Right lobe of liver (tissue), 6 donors: ENCODE results near the gene SAXO1. TPM values are rescaled to one million over a fixed set of nuclear protein-coding genes. Genes with fewer than 3 reads are reported as not detected.

Experiments
- ATAC-seq, 4 donors: fragments of 200-7000 bp; cut with Tn5 transposase; one replicate each; pipeline ENCODE4 v1.9.1; 2020; ENCODE audit warnings: mild to moderate bottlenecking in 4 of 4, moderate library complexity in 4 of 4
- DNase-seq, 3 donors: peaks; one replicate each; pipeline ENCODE4 v3.0.0-alpha.2; 2020
- H3K27ac ChIP-seq, 3 donors: fragments of 200-600 bp; one replicate each; pipeline ENCODE4 v1.8.0; 2022
- H3K27me3 ChIP-seq, 2 donors: fragments of 200-600 bp; one replicate each; pipeline ENCODE4 v1.8.0; 2022
- H3K36me3 ChIP-seq, 4 donors: fragments of 200-600 bp; sonication (generic) in 1 of 4; one replicate each; pipeline versions ENCODE4 v1.5.1 to v1.8.0; 2017 to 2022; ENCODE audit warnings: control low read depth in 1 of 4
- H3K4me1 ChIP-seq, 4 donors: fragments of 200-600 bp; sonication (generic) in 1 of 4; one replicate each; pipeline versions ENCODE4 v1.5.1 to v1.8.0; 2017 to 2022; ENCODE audit warnings: control low read depth in 1 of 4
- H3K4me3 ChIP-seq, 3 donors: fragments of 200-600 bp; one replicate each; pipeline ENCODE4 v1.8.0; 2022
- H3K9me3 ChIP-seq, 4 donors: fragments of 200-600 bp; sonication (generic) in 1 of 4; one replicate each; pipeline versions ENCODE4 v1.5.1 to v1.8.0; 2017 to 2022; ENCODE audit warnings: control low read depth in 1 of 4
- POLR2A ChIP-seq: fragments of 450-650 bp; IDR thresholded peaks from one replicate; pipeline ENCODE4 v1.6.1; 2017; ENCODE audit warnings: antibody characterized with exemption, mild to moderate bottlenecking
- WGBS: methylation state at CpG from one replicate; pipeline ENCODE4 v1.1.6; 2018; ENCODE audit warnings: low coverage, low lambda C conversion rate; ENCODE audit not compliant: insufficient coverage; ENCODE audit errors: missing lambda C conversion rate; 5-methylcytosine and 5-hydroxymethylcytosine counted together
- intact Hi-C, 2 donors: fragments of 100-400 bp; cut with DNase I; formaldehyde crosslinking; loops; one replicate each; pipeline versions ENCODE4 v1.11.2 to v1.14.1; 2022
- total RNA-seq, 6 experiments: library from RNA; depleted of rRNA in 2 of 6; stranded (reverse); fragments of >200 nt in 2 of 6; fragmentation: NEBNext Ultra II Directional in 3 of 6; extraction: Animal tissue kit (Norgen Biotek cat#: 25700) in 3 of 6; gene quantifications; one replicate each; pipeline versions ENCODE4 v1.1.0 to v1.2.4, GENCODE V29; 2016 to 2023
- TF ChIP-seq, protein P1 (sequence below), 4 donors: fragments of 200-600 bp in 3 of 4; fragments of 450-650 bp in 1 of 4; IDR thresholded peaks; one replicate each; pipeline versions ENCODE4 v1.5.1 to v1.8.0; 2016 to 2022; ENCODE audit warnings: antibody characterized with exemption in 4 of 4, mild to moderate bottlenecking in 2 of 4
- donor health status: DM: no; HTN: yes; CAD: no.
- donor health status: DM: no; HTN: no; CAD: no.
- donor health status: DM: no; HTN: no; CAD: no.
- donor health status: DM: no; HTN: yes; CAD: no.
- donor health status: DM: no; HTN: yes; CAD: no.

SAXO1 gene
- total RNA-seq, 6 experiments from 2014 or later, result 0.15 TPM; not detected in 5

DNA sequence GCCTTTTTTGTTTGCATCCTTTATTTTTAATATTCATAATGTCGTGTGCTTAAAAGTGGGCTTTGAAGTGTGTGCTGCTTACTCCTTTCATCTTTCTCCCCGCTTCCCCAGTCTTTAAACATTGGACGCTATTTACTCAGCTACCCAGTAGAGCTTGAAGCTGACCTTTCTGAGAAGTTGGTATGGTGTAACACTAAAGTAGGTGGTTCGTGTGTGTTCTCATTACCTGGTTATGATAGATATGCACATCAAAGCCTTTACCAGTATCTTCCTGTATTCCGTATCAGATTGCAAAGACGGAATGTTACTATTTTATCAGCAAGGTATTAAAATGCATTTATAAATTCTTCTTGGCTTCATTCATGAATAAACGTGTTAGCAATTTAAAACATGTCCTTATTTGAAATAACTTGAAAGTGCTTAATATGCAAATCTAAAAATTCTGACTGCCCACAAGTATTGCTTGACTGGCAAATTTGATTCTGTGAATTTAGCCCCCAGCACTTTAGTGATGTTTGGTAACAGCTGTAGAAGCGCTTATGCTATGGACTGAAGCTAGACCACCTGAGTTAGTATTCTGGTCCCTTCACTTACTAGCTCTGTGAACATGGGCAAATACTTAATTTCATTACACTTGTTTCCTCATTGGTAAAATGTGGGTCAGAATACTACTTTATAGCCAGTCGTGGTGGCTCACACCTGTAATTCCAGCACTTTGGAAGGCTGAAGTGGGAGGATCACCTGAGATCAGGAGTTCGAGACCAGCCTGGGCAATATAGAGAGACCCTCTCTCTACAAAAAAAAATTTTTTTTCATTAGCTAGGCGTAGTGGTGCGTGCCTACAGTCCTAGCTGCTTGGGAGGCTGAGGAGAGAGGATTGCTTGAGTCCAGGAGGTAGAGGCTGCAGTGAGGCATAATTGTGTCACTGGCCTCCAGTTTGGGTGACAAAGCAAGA is 17.9 kb upstream of the SAXO1 start:
- peaks cover 0 to 24% (median 10%) of the 10 kb centered on the region in 4 donors for H3K4me1 ChIP-seq
- H3K27ac ChIP-seq, result peak overlapping the region in 1 of 3 donors; percentile 95
- intact Hi-C loops, result no loop called here
- 51% methylated on average over 11 of the region's 12 CpGs for WGBS
- no peak for TF ChIP-seq POLR2A
- TF ChIP-seq, protein P1, sequence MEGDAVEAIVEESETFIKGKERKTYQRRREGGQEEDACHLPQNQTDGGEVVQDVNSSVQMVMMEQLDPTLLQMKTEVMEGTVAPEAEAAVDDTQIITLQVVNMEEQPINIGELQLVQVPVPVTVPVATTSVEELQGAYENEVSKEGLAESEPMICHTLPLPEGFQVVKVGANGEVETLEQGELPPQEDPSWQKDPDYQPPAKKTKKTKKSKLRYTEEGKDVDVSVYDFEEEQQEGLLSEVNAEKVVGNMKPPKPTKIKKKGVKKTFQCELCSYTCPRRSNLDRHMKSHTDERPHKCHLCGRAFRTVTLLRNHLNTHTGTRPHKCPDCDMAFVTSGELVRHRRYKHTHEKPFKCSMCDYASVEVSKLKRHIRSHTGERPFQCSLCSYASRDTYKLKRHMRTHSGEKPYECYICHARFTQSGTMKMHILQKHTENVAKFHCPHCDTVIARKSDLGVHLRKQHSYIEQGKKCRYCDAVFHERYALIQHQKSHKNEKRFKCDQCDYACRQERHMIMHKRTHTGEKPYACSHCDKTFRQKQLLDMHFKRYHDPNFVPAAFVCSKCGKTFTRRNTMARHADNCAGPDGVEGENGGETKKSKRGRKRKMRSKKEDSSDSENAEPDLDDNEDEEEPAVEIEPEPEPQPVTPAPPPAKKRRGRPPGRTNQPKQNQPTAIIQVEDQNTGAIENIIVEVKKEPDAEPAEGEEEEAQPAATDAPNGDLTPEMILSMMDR (IDR thresholded peaks at IDR 0.05), result no peak
- no peak for DNase-seq
- peak overlapping the region; percentile 70 to 96 (median 80) for H3K4me3 ChIP-seq
- no peaks in the 10 kb centered on the region for H3K9me3 ChIP-seq
- H3K27me3 ChIP-seq, result no peaks in the 10 kb centered on the region
- ATAC-seq, result no peak
- no peaks in the 10 kb centered on the region for H3K36me3 ChIP-seq

- Histone ChIP-seq H3K36me3 (no peaks in the 10 kb centered on the region), H3K4me3 (peak overlapping the region; percentile 70 to 96 (median 80)), H3K27me3 (no peaks in the 10 kb centered on the region), H3K9me3 (no peaks in the 10 kb centered on the region), H3K4me1 (peaks cover 0 to 24% (median 10%) of the 10 kb centered on the region in 4 donors), H3K27ac (peak overlapping the region; percentile 83 to 95 (median 93))
- intact Hi-C loops, result no loop called here
- 5% methylated on average over 31 of the region's 33 CpGs for WGBS
- no peak for TF ChIP-seq POLR2A
- TF ChIP-seq, protein P1 (IDR thresholded peaks at IDR 0.05), result no peak
- DNase-seq (no peak), ATAC-seq (peak in 2 of 4 donors; percentile 2 to 4)
Measured at GRCh38 chr9:19049917-19050636, 17.1 kb upstream of the SAXO1 start.

DNA sequence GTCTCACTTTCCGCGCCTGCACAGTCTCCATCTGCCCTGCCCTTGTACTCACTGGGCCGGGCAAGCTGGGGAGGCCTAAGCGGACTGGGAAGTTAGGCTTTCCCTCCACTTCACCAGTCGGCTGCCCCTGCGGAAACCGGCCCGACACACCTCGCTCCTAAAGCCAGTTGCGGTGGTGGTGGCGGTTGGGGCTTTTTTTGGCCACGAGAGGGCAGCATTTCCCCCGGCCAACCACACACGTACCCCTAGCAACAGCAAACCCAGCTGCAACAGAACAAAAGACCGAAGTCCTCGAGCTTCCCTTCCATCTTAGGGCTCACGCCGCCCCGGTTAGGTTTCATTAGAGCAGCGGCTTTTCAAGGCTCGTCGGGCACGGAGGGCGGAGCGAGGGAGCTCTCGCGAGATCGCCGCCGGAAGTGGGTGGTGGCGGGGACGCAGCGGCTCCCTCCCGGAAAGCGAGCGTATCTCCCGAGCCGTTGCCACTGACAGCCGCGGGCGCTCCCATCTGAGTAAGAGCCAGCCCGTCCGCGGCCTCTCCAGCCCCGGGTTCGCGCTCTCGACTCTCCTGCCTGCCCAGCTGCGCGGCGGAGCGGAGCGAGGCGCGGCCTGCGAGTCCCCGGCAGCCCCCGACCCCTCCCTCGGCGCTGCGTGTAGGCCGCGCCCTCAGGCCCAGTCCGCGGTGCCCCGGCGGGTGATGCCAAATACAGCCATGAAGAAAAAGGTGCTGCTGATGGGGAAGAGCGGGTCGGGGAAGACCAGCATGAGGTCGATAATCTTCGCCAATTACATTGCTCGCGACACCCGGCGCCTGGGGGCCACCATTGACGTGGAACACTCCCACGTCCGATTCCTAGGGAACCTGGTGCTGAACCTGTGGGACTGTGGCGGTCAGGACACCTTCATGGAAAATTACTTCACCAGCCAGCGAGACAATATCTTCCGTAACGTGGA is 16.2 kb upstream of the SAXO1 start, which contains the start of gene RRAGA:
RRAGA (plus strand) TSS at position 462 of the 951 bp plus-strand sequence; CDS start at position 695, 233 bp downstream.
- TF ChIP-seq, protein P1 (IDR thresholded peaks at IDR 0.05), result peak; percentile 86 to 90 (median 88)
- peak; percentile 95 for TF ChIP-seq POLR2A
- Histone ChIP-seq H3K4me3 (peak within 1 kb of the TSS; percentile 70 to 96 (median 80)), H3K4me1 (peaks cover 0 to 24% (median 10%) of the 10 kb centered on the region in 4 donors), H3K27me3 (no peaks in the 10 kb centered on the region), H3K27ac (peak within 1 kb of the TSS; percentile 83 to 95 (median 93)), H3K36me3 (no peaks in the 10 kb centered on the region), H3K9me3 (no peaks in the 10 kb centered on the region)
- intact Hi-C loops, result no loop called here
- peak; percentile 94 to 96 (median 94) for ATAC-seq
- DNase-seq, result peak; percentile 94 to 95 (median 95)
- WGBS, result 0% methylated on average over 20 of the region's 82 CpGs

GRCh38 chr9:19036611-19037010 is 3.6 kb upstream of the SAXO1 start:
- no peaks in the 10 kb centered on the region for H3K36me3 ChIP-seq
- no peaks in the 10 kb centered on the region for H3K27me3 ChIP-seq
- WGBS, result 100% methylated on average over 1 of the region's 5 CpGs
- TF ChIP-seq POLR2A, result no peak
- TF ChIP-seq, protein P1 (IDR thresholded peaks at IDR 0.05), result no peak
- H3K9me3 ChIP-seq, result no peaks in the 10 kb centered on the region
- H3K27ac ChIP-seq, result no peak overlapping the region
- H3K4me3 ChIP-seq, result no peak overlapping the region
- ATAC-seq, result no peak
- no peaks in the 10 kb centered on the region for H3K4me1 ChIP-seq
- no peak for DNase-seq
- intact Hi-C loops, result no loop called here
